GM06990 (cell line): ENCODE results near the gene ENTPD5.

ENCODE experiments used
- DNase-seq: peaks from one replicate; pipeline ENCODE4 v3.0.0-alpha.2; 2011; ENCODE audit not compliant: insufficient read length; ENCODE audit errors: extremely low read depth
- H3K27me3 ChIP-seq: replicated peaks from 2 replicates; pipeline ENCODE4 v1.6.0; 2011; ENCODE audit warnings: low read length; ENCODE audit not compliant: control insufficient read depth, insufficient read depth
- H3K36me3 ChIP-seq: 2 replicates; pipeline ENCODE4 v1.5.1; 2011; ENCODE audit warnings: low read length; ENCODE audit not compliant: control insufficient read depth, insufficient read depth
- H3K4me3 ChIP-seq: replicated peaks from 2 replicates; pipeline ENCODE4 v1.5.1; 2011; ENCODE audit warnings: low read depth, mild to moderate bottlenecking, control low read depth, low read length
- CTCF ChIP-seq: IDR thresholded peaks from 2 replicates; pipeline ENCODE4 v1.5.1; 2011; ENCODE audit warnings: low read length, control low read depth, mild to moderate bottlenecking, inconsistent platforms; ENCODE audit not compliant: insufficient read depth, poor library complexity, severe bottlenecking

The ENTPD5 gene

GRCh38 chr14:73961192-73961591, 57.9 kb downstream of the ENTPD5 start:
- no peak for DNase-seq
- TF ChIP-seq CTCF: no peak
- Histone ChIP-seq H3K36me3 (peaks cover 21% of the 10 kb centered on the region), H3K27me3 (no peaks in the 10 kb centered on the region), H3K4me3 (no peak overlapping the region)

GRCh38 chr14:73958591-73958990, 60.5 kb downstream of the ENTPD5 start:
- no peak for TF ChIP-seq CTCF
- peaks cover 21% of the 10 kb centered on the region for H3K36me3 ChIP-seq
- DNase-seq: no peak
- H3K27me3 ChIP-seq: no peaks in the 10 kb centered on the region
- H3K4me3 ChIP-seq: no peak overlapping the region

GRCh38 chr14:73955674-73956073, 63.4 kb downstream of the ENTPD5 start:
- no peak overlapping the region for H3K4me3 ChIP-seq
- H3K36me3 ChIP-seq: peaks cover 12% of the 10 kb centered on the region
- no peak for TF ChIP-seq CTCF
- no peaks in the 10 kb centered on the region for H3K27me3 ChIP-seq
- DNase-seq: no peak

- no peak for DNase-seq
- Histone ChIP-seq H3K4me3 (no peak overlapping the region), H3K27me3 (no peaks in the 10 kb centered on the region), H3K36me3 (peaks cover 8% of the 10 kb centered on the region)
- TF ChIP-seq CTCF: no peak
Observed at GRCh38 chr14:73953731-73954130, 65.4 kb downstream of the ENTPD5 start.

- H3K4me3 ChIP-seq: peak within 1 kb of the TSS; percentile 89
- TF ChIP-seq CTCF: peak; percentile 31
- H3K27me3 ChIP-seq: no peaks in the 10 kb centered on the region
- peak; percentile 93 for DNase-seq
- no peaks in the 10 kb centered on the region for H3K36me3 ChIP-seq
Observed at GRCh38 chr14:73949752-73950734, 69.0 kb downstream of the ENTPD5 start, which contains the start of the genes COQ6 and FAM161B. TSS of gene COQ6 (plus strand) at chr14:73950302. CDS start at chr14:73950333, 31 bp downstream. TSS of gene FAM161B (minus strand) at chr14:73950094. CDS start at chr14:73950026, 68 bp downstream.
